PC-3 (cell line): Measurements from ENCODE around the gene UNC5B.

Experiments
- CTCF ChIP-seq: fragments of 300-600 bp; sonication (generic); conservative IDR thresholded peaks from 2 replicates; pipeline ENCODE4 v1.5.1; 2017; ENCODE audit warnings: antibody characterized with exemption, low read depth, mild to moderate bottlenecking, low read length
- EZH2phosphoT487 ChIP-seq: fragments of 300-600 bp; sonication (generic); IDR thresholded peaks from 2 replicates; pipeline ENCODE4 v1.6.1; 2018; ENCODE audit warnings: mild to moderate bottlenecking, antibody characterized with exemption, low read length, borderline replicate concordance

- no peak for TF ChIP-seq CTCF
- no peak for TF ChIP-seq EZH2phosphoT487
Measured at GRCh38 chr10:71232089-71232998, 20.0 kb downstream of the UNC5B start.
